22Rv1 (cell line): Measurements from ENCODE around the gene RNASE12.

Source experiments
- ZFX ChIP-seq: fragments of 450-650 bp; IDR thresholded peaks from 2 replicates; pipeline ENCODE4 v1.6.1; 2017; ENCODE audit warnings: antibody characterized with exemption, borderline replicate concordance
- TF ChIP-seq, protein P1 (sequence below): fragments of 450-650 bp; IDR thresholded peaks from 2 replicates; pipeline ENCODE4 v1.5.1; 2017; ENCODE audit warnings: mild to moderate bottlenecking

DNA sequence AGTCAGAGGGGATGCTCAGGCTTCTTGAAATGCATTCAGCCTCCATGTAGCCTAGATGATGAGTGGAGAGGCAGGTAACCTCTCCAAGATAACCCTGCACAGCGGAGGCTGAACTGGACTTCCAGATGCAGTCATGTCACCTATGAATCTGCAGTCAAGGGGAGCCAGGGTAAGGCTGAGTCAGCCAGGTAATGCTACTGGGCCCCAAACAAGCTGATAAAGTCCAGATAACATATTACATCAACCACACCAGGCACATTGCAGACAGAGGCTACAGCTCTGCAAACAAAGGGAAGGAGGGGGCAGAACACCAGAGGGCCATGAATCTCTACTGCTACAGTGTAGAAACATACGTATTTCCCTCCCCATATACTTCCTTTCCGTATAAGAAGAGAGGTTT is 44.3 kb downstream of the RNASE12 start:
- TF ChIP-seq, protein P1, sequence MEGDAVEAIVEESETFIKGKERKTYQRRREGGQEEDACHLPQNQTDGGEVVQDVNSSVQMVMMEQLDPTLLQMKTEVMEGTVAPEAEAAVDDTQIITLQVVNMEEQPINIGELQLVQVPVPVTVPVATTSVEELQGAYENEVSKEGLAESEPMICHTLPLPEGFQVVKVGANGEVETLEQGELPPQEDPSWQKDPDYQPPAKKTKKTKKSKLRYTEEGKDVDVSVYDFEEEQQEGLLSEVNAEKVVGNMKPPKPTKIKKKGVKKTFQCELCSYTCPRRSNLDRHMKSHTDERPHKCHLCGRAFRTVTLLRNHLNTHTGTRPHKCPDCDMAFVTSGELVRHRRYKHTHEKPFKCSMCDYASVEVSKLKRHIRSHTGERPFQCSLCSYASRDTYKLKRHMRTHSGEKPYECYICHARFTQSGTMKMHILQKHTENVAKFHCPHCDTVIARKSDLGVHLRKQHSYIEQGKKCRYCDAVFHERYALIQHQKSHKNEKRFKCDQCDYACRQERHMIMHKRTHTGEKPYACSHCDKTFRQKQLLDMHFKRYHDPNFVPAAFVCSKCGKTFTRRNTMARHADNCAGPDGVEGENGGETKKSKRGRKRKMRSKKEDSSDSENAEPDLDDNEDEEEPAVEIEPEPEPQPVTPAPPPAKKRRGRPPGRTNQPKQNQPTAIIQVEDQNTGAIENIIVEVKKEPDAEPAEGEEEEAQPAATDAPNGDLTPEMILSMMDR = no peak
- no peak for TF ChIP-seq ZFX
